ENCODE results near the gene SMC4.

DNA sequence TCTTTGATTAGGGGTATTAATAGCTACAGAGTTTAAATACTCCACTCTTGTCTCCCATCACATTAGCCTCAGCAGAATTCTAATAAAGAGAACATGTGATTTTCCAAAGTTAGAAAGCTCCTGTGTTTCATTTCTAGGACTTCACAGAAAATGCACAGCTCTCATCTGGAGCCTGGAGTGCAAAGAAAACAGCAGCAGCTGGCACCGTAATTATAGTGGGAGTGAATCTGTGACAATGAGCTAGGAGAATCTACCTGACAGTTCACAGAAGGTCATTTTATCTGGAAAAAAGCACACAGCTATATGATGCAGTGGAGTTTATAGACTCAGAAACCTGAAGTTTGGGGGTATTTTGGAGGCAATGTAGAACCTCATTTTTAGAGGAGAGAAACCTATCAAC lies 55.5 kb downstream of the SMC4 start:
- TF ChIP-seq, protein P1, sequence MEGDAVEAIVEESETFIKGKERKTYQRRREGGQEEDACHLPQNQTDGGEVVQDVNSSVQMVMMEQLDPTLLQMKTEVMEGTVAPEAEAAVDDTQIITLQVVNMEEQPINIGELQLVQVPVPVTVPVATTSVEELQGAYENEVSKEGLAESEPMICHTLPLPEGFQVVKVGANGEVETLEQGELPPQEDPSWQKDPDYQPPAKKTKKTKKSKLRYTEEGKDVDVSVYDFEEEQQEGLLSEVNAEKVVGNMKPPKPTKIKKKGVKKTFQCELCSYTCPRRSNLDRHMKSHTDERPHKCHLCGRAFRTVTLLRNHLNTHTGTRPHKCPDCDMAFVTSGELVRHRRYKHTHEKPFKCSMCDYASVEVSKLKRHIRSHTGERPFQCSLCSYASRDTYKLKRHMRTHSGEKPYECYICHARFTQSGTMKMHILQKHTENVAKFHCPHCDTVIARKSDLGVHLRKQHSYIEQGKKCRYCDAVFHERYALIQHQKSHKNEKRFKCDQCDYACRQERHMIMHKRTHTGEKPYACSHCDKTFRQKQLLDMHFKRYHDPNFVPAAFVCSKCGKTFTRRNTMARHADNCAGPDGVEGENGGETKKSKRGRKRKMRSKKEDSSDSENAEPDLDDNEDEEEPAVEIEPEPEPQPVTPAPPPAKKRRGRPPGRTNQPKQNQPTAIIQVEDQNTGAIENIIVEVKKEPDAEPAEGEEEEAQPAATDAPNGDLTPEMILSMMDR (IDR thresholded peaks at IDR 0.05; ENCODE audit: low read depth, low read length) = no peak
- no peak for TF ChIP-seq POLR2A (IDR thresholded peaks at IDR 0.05; ENCODE audit: extremely low read depth, insufficient read length)
- TF ChIP-seq MYC (IDR thresholded peaks at IDR 0.05; ENCODE audit: low read depth, low read length) = no peak
- TF ChIP-seq, protein P2, sequence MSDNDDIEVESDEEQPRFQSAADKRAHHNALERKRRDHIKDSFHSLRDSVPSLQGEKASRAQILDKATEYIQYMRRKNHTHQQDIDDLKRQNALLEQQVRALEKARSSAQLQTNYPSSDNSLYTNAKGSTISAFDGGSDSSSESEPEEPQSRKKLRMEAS (IDR thresholded peaks at IDR 0.05; ENCODE audit: low read depth, low read length) = no peak

Data from NB4 (cell line).